ENCODE data around the gene PAGE4. TPM values are rescaled to one million over a fixed set of nuclear protein-coding genes. Genes with fewer than 3 reads are reported as not detected.

Gene PAGE4
- total and polyA plus RNA-seq, 2 experiments from 2014 or later, result not detected

DNA sequence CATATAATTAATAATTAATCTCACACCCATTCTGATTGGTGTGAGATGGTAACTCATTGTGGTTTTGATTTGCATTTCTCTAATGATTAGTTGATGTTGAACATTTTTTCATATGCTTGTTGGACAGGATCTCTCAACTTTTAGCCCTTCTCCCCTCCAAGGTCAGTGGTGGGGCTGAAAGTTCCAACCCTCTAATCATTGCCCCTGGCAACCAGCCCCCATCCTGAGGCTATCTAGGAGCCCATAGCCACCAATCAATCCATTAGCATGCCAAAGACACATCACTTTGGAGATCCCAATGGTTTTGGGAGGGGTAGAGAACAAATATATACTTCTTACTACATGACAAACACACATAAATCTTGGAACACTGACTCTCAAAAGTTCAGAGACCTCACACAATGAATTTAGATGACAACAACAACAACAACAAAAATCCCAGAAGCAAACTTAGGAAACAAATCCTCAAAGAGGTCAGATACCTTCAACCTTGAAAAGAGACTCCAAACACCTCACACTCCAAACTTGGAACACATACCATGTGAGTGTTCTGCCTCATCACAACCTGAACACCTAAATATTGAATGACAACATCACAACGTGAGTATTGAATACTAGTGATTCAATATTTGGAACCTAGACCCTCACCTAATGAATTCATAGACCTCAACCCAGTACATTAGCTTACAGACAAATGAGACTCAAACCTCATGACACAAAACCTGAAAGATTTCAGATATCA, 19.0 kb upstream of the PAGE4 start:
- H3K27ac ChIP-seq, result no peak overlapping the region

DNA sequence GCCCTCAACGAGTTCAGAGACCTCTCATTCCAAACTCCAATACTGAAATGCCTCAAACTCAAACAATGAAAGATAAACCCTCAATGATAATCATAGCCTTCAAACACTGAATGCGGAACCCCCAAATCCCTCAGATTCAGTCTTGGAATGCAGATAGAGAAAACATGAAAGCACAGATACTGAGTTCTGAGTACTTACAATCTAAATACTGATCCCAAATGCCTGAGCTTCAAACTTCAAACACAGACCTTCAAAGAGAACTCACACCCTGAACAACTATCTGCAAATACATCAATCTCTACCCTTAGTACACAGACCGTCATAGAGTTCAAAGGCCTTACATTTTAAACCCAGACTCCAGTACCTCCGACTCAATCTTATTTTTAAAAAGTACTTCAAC, 16.9 kb upstream of the PAGE4 start:
- in situ Hi-C loops (cut with MboI), result no loop called here
- Histone ChIP-seq H3K4me1 (ENCODE audit: insufficient read depth) (no peaks in the 10 kb centered on the region), H3K27ac (no peak overlapping the region), H3F3A (ENCODE audit: insufficient read depth) (no peaks in the 10 kb centered on the region), H3K9me3 (ENCODE audit: low read depth) (no peaks in the 10 kb centered on the region), H3K36me3 (ENCODE audit: low read depth) (no peaks in the 10 kb centered on the region), H4K20me1 (ENCODE audit: insufficient read depth) (no peaks in the 10 kb centered on the region), H3K4me2 (ENCODE audit: unreplicated experiment) (no peak overlapping the region), H3K4me3 (no peak overlapping the region), H3K9me2 (ENCODE audit: insufficient read depth) (no peaks in the 10 kb centered on the region), H3K79me2 (ENCODE audit: insufficient read depth) (no peaks in the 10 kb centered on the region), H2AFZ (no peak overlapping the region), H3K27me3 (replicated peaks; ENCODE audit: insufficient read depth) (no peaks in the 10 kb centered on the region), H3K9ac (no peak overlapping the region)
- TF ChIP-seq EZH2phosphoT487 (IDR thresholded peaks at IDR 0.05; ENCODE audit: insufficient read depth, low read depth), result no peak
- no peak for DNase-seq
- 7% methylated on average over 4 of the region's 4 CpGs for WGBS, 2 experiments (ENCODE audit: low coverage in 1 of 2, low lambda C conversion rate in 2 of 2, missing lambda C conversion rate in 2 of 2)

More for the DNA sequence above, 19.0 kb upstream of the PAGE4 start:
- Histone ChIP-seq H3F3A (ENCODE audit: insufficient read depth) (no peaks in the 10 kb centered on the region), H3K4me1 (ENCODE audit: insufficient read depth) (no peaks in the 10 kb centered on the region), H4K20me1 (ENCODE audit: insufficient read depth) (no peaks in the 10 kb centered on the region), H3K4me2 (ENCODE audit: unreplicated experiment) (no peak overlapping the region), H3K9me2 (ENCODE audit: insufficient read depth) (no peaks in the 10 kb centered on the region), H3K9me3 (ENCODE audit: low read depth) (no peaks in the 10 kb centered on the region), H3K9ac (no peak overlapping the region), H3K36me3 (ENCODE audit: low read depth) (no peaks in the 10 kb centered on the region), H2AFZ (no peak overlapping the region), H3K79me2 (ENCODE audit: insufficient read depth) (no peaks in the 10 kb centered on the region), H3K4me3 (no peak overlapping the region), H3K27me3 (replicated peaks; ENCODE audit: insufficient read depth) (no peaks in the 10 kb centered on the region)
- in situ Hi-C loops (cut with MboI), result no loop called here
- WGBS, 2 experiments (ENCODE audit: low coverage in 1 of 2, low lambda C conversion rate in 2 of 2, missing lambda C conversion rate in 2 of 2), result 0 to 11% methylated on average over 1 of the region's 1 CpG
- no peak for TF ChIP-seq EZH2 (IDR thresholded peaks at IDR 0.05; ENCODE audit: insufficient read depth, poor library complexity, severe bottlenecking)
- TF ChIP-seq EZH2phosphoT487 (IDR thresholded peaks at IDR 0.05; ENCODE audit: insufficient read depth, low read depth), result no peak
- DNase-seq, result no peak

DNA sequence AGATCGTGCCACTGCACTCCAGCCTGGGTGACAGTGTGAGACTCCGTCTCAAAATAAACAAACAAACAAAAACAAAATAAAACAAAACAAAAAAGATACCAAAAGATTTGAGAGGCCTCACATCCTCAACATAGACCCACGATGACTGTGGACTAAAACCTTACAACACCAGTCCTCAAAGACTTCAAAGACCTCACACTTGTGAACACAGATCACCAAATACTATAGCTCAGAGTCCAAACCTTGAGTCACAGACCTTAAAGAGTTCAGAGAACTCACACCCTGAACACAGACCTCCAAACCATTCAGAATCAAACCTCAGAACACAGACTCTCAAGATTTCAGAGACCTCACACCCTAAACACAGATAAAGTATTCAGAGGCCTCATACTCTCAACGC, 12.7 kb upstream of the PAGE4 start:
- in situ Hi-C loops (cut with MboI), result no loop called here
- Histone ChIP-seq H3K4me3 (no peak overlapping the region), H3K9ac (no peak overlapping the region), H3K9me3 (ENCODE audit: low read depth) (no peaks in the 10 kb centered on the region), H3K27me3 (replicated peaks; ENCODE audit: insufficient read depth) (no peaks in the 10 kb centered on the region), H3K79me2 (ENCODE audit: insufficient read depth) (no peaks in the 10 kb centered on the region), H4K20me1 (ENCODE audit: insufficient read depth) (no peaks in the 10 kb centered on the region), H3K4me1 (ENCODE audit: insufficient read depth) (no peaks in the 10 kb centered on the region), H3K36me3 (ENCODE audit: low read depth) (no peaks in the 10 kb centered on the region), H2AFZ (no peak overlapping the region), H3K4me2 (ENCODE audit: unreplicated experiment) (no peak overlapping the region), H3K27ac (no peak overlapping the region), H3K9me2 (ENCODE audit: insufficient read depth) (no peaks in the 10 kb centered on the region), H3F3A (ENCODE audit: insufficient read depth) (no peaks in the 10 kb centered on the region)
- 45 to 48% methylated on average over 1 to 4 of the region's 4 CpGs for WGBS, 2 experiments (ENCODE audit: low coverage in 1 of 2, low lambda C conversion rate in 2 of 2, missing lambda C conversion rate in 2 of 2)
- no peak for DNase-seq
- TF ChIP-seq EZH2 (IDR thresholded peaks at IDR 0.05; ENCODE audit: insufficient read depth, poor library complexity, severe bottlenecking) (no peak), EZH2phosphoT487 (IDR thresholded peaks at IDR 0.05; ENCODE audit: insufficient read depth, low read depth) (no peak)

DNA sequence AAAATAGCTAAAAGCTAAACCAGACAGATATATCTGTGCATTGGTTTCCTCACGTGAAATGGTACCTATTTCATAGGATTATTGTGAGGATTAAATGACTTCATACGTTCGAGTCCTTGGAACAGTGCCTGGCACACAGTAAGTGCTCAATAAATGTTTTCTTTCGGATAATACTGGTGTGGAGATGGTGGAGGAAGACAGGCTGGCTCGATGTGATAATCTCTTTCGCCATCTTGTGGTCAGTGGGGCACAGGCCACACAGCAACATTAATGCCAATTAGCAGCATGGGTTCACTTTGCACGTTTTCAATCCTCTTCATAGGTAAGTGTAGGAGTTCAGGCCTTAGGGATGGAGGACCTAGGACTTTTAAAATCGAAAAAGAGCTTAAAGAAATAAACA, 9.3 kb downstream of the PAGE4 start:
- WGBS, 2 experiments (ENCODE audit: low coverage in 1 of 2, low lambda C conversion rate in 2 of 2, missing lambda C conversion rate in 2 of 2), result 1% methylated on average over 8 of the region's 8 CpGs
- H3K27ac ChIP-seq, result no peak overlapping the region
- no peak overlapping the region for H3K4me3 ChIP-seq
- H3K79me2 ChIP-seq (ENCODE audit: insufficient read depth), result no peaks in the 10 kb centered on the region
- H3K4me2 ChIP-seq (ENCODE audit: unreplicated experiment), result no peak overlapping the region
- H3F3A ChIP-seq (ENCODE audit: insufficient read depth), result no peaks in the 10 kb centered on the region
- no peak for TF ChIP-seq EZH2 (IDR thresholded peaks at IDR 0.05; ENCODE audit: insufficient read depth, poor library complexity, severe bottlenecking)
- no peak for TF ChIP-seq EZH2phosphoT487 (IDR thresholded peaks at IDR 0.05; ENCODE audit: insufficient read depth, low read depth)
- DNase-seq, result peak; percentile 40
- H3K4me1 ChIP-seq (ENCODE audit: insufficient read depth), result no peaks in the 10 kb centered on the region
- H3K9me3 ChIP-seq (ENCODE audit: low read depth), result no peaks in the 10 kb centered on the region
- H2AFZ ChIP-seq, result no peak overlapping the region
- no peaks in the 10 kb centered on the region for H3K36me3 ChIP-seq (ENCODE audit: low read depth)
- H3K9ac ChIP-seq, result no peak overlapping the region
- H3K27me3 ChIP-seq (replicated peaks; ENCODE audit: insufficient read depth), result no peaks in the 10 kb centered on the region
- no peaks in the 10 kb centered on the region for H4K20me1 ChIP-seq (ENCODE audit: insufficient read depth)
- in situ Hi-C loops (cut with MboI), result no loop called here
- H3K9me2 ChIP-seq (ENCODE audit: insufficient read depth), result no peaks in the 10 kb centered on the region
